ENCODE results near the gene RC3H1. TPM values are rescaled to one million over a fixed set of nuclear protein-coding genes. Genes with fewer than 3 reads are reported as not detected.
"Not testable (repeated sequence)": the region's sequence is repeated elsewhere in the genome, so short reads cannot be mapped to it uniquely, and the experiment has no call there.

Gene RC3H1
- total RNA-seq, 1 donor from 2014 or later: 32.2 TPM

- intact Hi-C loops (cut with micrococcal nuclease): no loop called here
Measured at GRCh38 chr1:174028495-174028894, 6.3 kb upstream of the RC3H1 start.

- intact Hi-C loops (cut with micrococcal nuclease): loop anchor here (2.0 kb wide), 3 partner anchors 309 to 601 kb away; partner anchors contain the start of genes KLHL20 and PRDX6
Measured at GRCh38 chr1:174023440-174023839, 1.3 kb upstream of the RC3H1 start.

GRCh38 chr1:174022976-174023277 is 770 bp upstream of the RC3H1 start:
- intact Hi-C loops (cut with micrococcal nuclease): loop anchor here (1.0 to 2.0 kb wide), 7 partner anchors 136 to 976 kb away; partner anchors contain the start of genes CACYBP, CENPL, DARS2 and KLHL20

GRCh38 chr1:174021591-174022079 is 522 bp downstream of the RC3H1 start:
- intact Hi-C loops (cut with micrococcal nuclease): loop anchor here (1.0 to 2.0 kb wide), 7 partner anchors 138 to 978 kb away; partner anchors contain the start of genes CACYBP, CENPL, DARS2 and KLHL20

GRCh38 chr1:174018565-174018964 is 3.6 kb downstream of the RC3H1 start:
- intact Hi-C loops (cut with micrococcal nuclease): no loop called here

GRCh38 chr1:174017231-174017970 is 4.8 kb downstream of the RC3H1 start:
- intact Hi-C loops (cut with micrococcal nuclease): no loop called here

- intact Hi-C loops (cut with micrococcal nuclease): no loop called here
Measured at GRCh38 chr1:174013864-174014418, 8.2 kb downstream of the RC3H1 start.

GRCh38 chr1:174008979-174009378 is 13.2 kb downstream of the RC3H1 start:
- intact Hi-C loops (cut with micrococcal nuclease): no loop called here

- intact Hi-C loops (cut with micrococcal nuclease): no loop called here
Measured at GRCh38 chr1:174008269-174008668, 13.9 kb downstream of the RC3H1 start.

- intact Hi-C loops (cut with micrococcal nuclease): no loop called here
Measured at GRCh38 chr1:174007851-174008250, 14.3 kb downstream of the RC3H1 start.

GRCh38 chr1:174005032-174005431 is 17.1 kb downstream of the RC3H1 start:
- intact Hi-C loops (cut with micrococcal nuclease): no loop called here

GRCh38 chr1:174003867-174004266 is 18.3 kb downstream of the RC3H1 start:
- intact Hi-C loops (cut with micrococcal nuclease): no loop called here

- intact Hi-C loops (cut with micrococcal nuclease): no loop called here
Measured at GRCh38 chr1:174001573-174001972, 20.6 kb downstream of the RC3H1 start.

- intact Hi-C loops (cut with micrococcal nuclease): no loop called here
Measured at GRCh38 chr1:174000371-174000770, 21.8 kb downstream of the RC3H1 start.

- intact Hi-C loops (cut with micrococcal nuclease): no loop called here
Measured at GRCh38 chr1:173997791-173998190, 24.4 kb downstream of the RC3H1 start.

- intact Hi-C loops (cut with micrococcal nuclease): no loop called here
Measured at GRCh38 chr1:173996995-173997394, 25.2 kb downstream of the RC3H1 start.

- intact Hi-C loops (cut with micrococcal nuclease): no loop called here
Measured at GRCh38 chr1:173995475-173995874, 26.7 kb downstream of the RC3H1 start.

GRCh38 chr1:173993948-173994347 is 28.2 kb downstream of the RC3H1 start:
- intact Hi-C loops (cut with micrococcal nuclease): not testable (repeated sequence)

- intact Hi-C loops (cut with micrococcal nuclease): loop anchor here (10.0 kb wide), 1 partner anchor 227 kb away; no protein-coding TSS in a partner anchor
Measured at GRCh38 chr1:173988068-173988467, 34.1 kb downstream of the RC3H1 start.

GRCh38 chr1:173986951-173987350 is 35.2 kb downstream of the RC3H1 start:
- intact Hi-C loops (cut with micrococcal nuclease): loop anchor here (10.0 kb wide), 1 partner anchor 228 kb away; no protein-coding TSS in a partner anchor

GRCh38 chr1:173970252-173970651 is 51.9 kb downstream of the RC3H1 start:
- intact Hi-C loops (cut with micrococcal nuclease): no loop called here

- intact Hi-C loops (cut with micrococcal nuclease): not testable (repeated sequence)
Measured at GRCh38 chr1:173965896-173966295, 56.3 kb downstream of the RC3H1 start.

GRCh38 chr1:173963477-173963876 is 58.7 kb downstream of the RC3H1 start:
- intact Hi-C loops (cut with micrococcal nuclease): no loop called here
